GM23338 (cell line): ENCODE data around the gene RBM19. TPM values are rescaled to one million over a fixed set of nuclear protein-coding genes. Genes with fewer than 3 reads are reported as not detected.

Experiments
- ATAC-seq: fragments of 200-7000 bp; cut with Tn5 transposase; 3 replicates; pipeline ENCODE4 v1.9.1; 2020
- DNase-seq: peaks from one replicate; pipeline ENCODE4 v3.0.0-alpha.2; 2015; ENCODE audit warnings: low spot score
- H2AFZ ChIP-seq: fragments of 200-600 bp; sonication (generic); 2 replicates; pipeline ENCODE4 v1.8.0; 2016; ENCODE audit warnings: antibody characterized with exemption, mild to moderate bottlenecking, moderate library complexity
- H3F3A ChIP-seq: fragments of 200-600 bp; sonication (generic); replicated peaks from 2 replicates; pipeline ENCODE4 v1.8.0; 2017; ENCODE audit warnings: antibody characterized with exemption, mixed run types, low read depth
- H3K27ac ChIP-seq: fragments of 200-600 bp; sonication (generic); 2 replicates; pipeline ENCODE4 v1.6.1; 2016; ENCODE audit warnings: low read depth
- H3K27me3 ChIP-seq: fragments of 200-600 bp; sonication (generic); 2 replicates; pipeline ENCODE4 v1.8.0; 2016; ENCODE audit warnings: mild to moderate bottlenecking, mixed run types, moderate library complexity; ENCODE audit not compliant: insufficient read depth
- H3K36me3 ChIP-seq: fragments of 200-600 bp; sonication (generic); 2 replicates; pipeline ENCODE4 v1.8.0; 2016; ENCODE audit warnings: mild to moderate bottlenecking; ENCODE audit not compliant: insufficient read depth
- H3K4me1 ChIP-seq: fragments of 200-600 bp; sonication (generic); 2 replicates; pipeline ENCODE4 v1.8.0; 2016; ENCODE audit warnings: mild to moderate bottlenecking, moderate library complexity; ENCODE audit not compliant: insufficient read depth
- H3K4me2 ChIP-seq: fragments of 200-600 bp; sonication (generic); 2 replicates; pipeline ENCODE4 v1.7.1; 2017; ENCODE audit warnings: mixed run types
- H3K4me3 ChIP-seq: fragments of 200-600 bp; sonication (generic); 2 replicates; pipeline ENCODE4 v1.6.1; 2016; ENCODE audit warnings: mixed run types
- H3K79me2 ChIP-seq: fragments of 200-600 bp; sonication (generic); replicated peaks from 2 replicates; pipeline ENCODE4 v1.8.0; 2017; ENCODE audit warnings: mild to moderate bottlenecking; ENCODE audit not compliant: insufficient read depth
- H3K9me2 ChIP-seq: fragments of 200-600 bp; sonication (generic); 2 replicates; pipeline ENCODE4 v1.8.0; 2017; ENCODE audit not compliant: insufficient read depth
- H4K20me1 ChIP-seq: fragments of 200-600 bp; sonication (generic); replicated peaks from 2 replicates; pipeline ENCODE4 v1.8.0; 2017; ENCODE audit warnings: mild to moderate bottlenecking; ENCODE audit not compliant: insufficient read depth
- H3K27ac Mint-ChIP-seq: 2 replicates; pipeline ENCODE4 v1.8.0; 2020; ENCODE audit warnings: inconsistent platforms, mild to moderate bottlenecking, moderate library complexity, mixed read lengths
- H3K27me3 Mint-ChIP-seq: 3 replicates; pipeline ENCODE4 v1.8.0; 2022; ENCODE audit warnings: low read depth, mild to moderate bottlenecking, moderate library complexity, mixed read lengths, inconsistent platforms; ENCODE audit not compliant: insufficient read depth, poor library complexity
- H3K36me3 Mint-ChIP-seq: 3 replicates; pipeline ENCODE4 v1.8.0; 2021; ENCODE audit warnings: low read depth, mild to moderate bottlenecking, inconsistent platforms, moderate library complexity, mixed read lengths
- H3K4me1 Mint-ChIP-seq: 3 replicates; pipeline ENCODE4 v1.8.0; 2020; ENCODE audit warnings: mild to moderate bottlenecking, inconsistent platforms, mixed read lengths
- H3K4me3 Mint-ChIP-seq: 3 replicates; pipeline ENCODE4 v1.8.0; 2021; ENCODE audit warnings: moderate library complexity, mild to moderate bottlenecking, inconsistent platforms, mixed read lengths
- H3K9me3 Mint-ChIP-seq: 3 replicates; pipeline ENCODE4 v1.8.0; 2020; ENCODE audit warnings: moderate library complexity, mild to moderate bottlenecking, inconsistent platforms, mixed read lengths
- CREB1 ChIP-seq: fragments of 250-450 bp; sonication (Bioruptor Pico); IDR thresholded peaks from 2 replicates; pipeline ENCODE4 v1.5.0; 2020; ENCODE audit warnings: low read depth, mild to moderate bottlenecking, moderate library complexity
- CTCF ChIP-seq, 2 experiments: fragments of 200-600 bp in 1 of 2; sonication (generic) in 1 of 2; conservative IDR thresholded peaks; 2 replicates each; pipeline versions ENCODE4 v1.5.1 to v1.6.1; 2016 to 2017; ENCODE audit warnings: antibody characterized with exemption in 2 of 2, low read depth in 2 of 2, mild to moderate bottlenecking in 2 of 2, moderate library complexity in 1 of 2
- ETS1 ChIP-seq: IDR thresholded peaks from 2 replicates; pipeline ENCODE4 v1.6.1; 2016; ENCODE audit warnings: antibody characterized with exemption
- EZH2 ChIP-seq: fragments of 200-600 bp; sonication (generic); IDR thresholded peaks from one replicate; pipeline ENCODE4 v1.8.0; 2017; ENCODE audit warnings: antibody characterized with exemption, mild to moderate bottlenecking, low read depth; ENCODE audit not compliant: unreplicated experiment
- EZH2phosphoT487 ChIP-seq: fragments of 200-600 bp; sonication (generic); IDR thresholded peaks from one replicate; pipeline ENCODE4 v1.8.1; 2018; ENCODE audit warnings: antibody characterized with exemption; ENCODE audit not compliant: unreplicated experiment
- JUNB ChIP-seq: IDR thresholded peaks from one replicate; pipeline ENCODE4 v1.6.1; 2016; ENCODE audit warnings: antibody characterized with exemption; ENCODE audit not compliant: unreplicated experiment
- NANOG ChIP-seq: IDR thresholded peaks from 2 replicates; pipeline ENCODE4 v1.6.1; 2016; ENCODE audit warnings: antibody characterized with exemption, borderline replicate concordance
- POLR2AphosphoS5 ChIP-seq: IDR thresholded peaks from 2 replicates; pipeline ENCODE4 v1.6.1; 2016; ENCODE audit warnings: antibody characterized with exemption, low read depth
- REST ChIP-seq: IDR thresholded peaks from one replicate; pipeline ENCODE4 v1.6.1; 2018; ENCODE audit warnings: antibody characterized with exemption; ENCODE audit not compliant: unreplicated experiment
- STAT1 ChIP-seq: IDR thresholded peaks from one replicate; pipeline ENCODE4 v1.6.1; 2016; ENCODE audit warnings: antibody characterized with exemption; ENCODE audit not compliant: unreplicated experiment
- ZNF114 ChIP-seq: fragments of 250-450 bp; sonication (Bioruptor Pico); IDR thresholded peaks from 2 replicates; pipeline ENCODE4 v1.5.0; 2020; ENCODE audit warnings: mild to moderate bottlenecking, moderate library complexity
- ZNF331 ChIP-seq: fragments of 250-450 bp; sonication (Bioruptor Pico); IDR thresholded peaks from 2 replicates; pipeline ENCODE4 v1.5.0; 2020; ENCODE audit warnings: low read depth, mild to moderate bottlenecking, moderate library complexity
- ZNF462 ChIP-seq: fragments of 250-450 bp; sonication (Bioruptor Pico); IDR thresholded peaks from 2 replicates; pipeline ENCODE4 v1.5.0; 2020; ENCODE audit warnings: mild to moderate bottlenecking, moderate library complexity
- polyA plus RNA-seq: library from polyadenylated mRNA; unstranded; fragments of >200 nt; fragmentation: Nextera tagmentation; extraction: Ambion mirVana; gene quantifications from 2 replicates; pipeline ENCODE4 v1.2.1, GENCODE V29; 2016
- total RNA-seq: library from RNA; depleted of rRNA; stranded (reverse); fragments of >200 nt; shearing (Covaris generic); gene quantifications from 2 replicates; pipeline ENCODE4 v1.2.3, GENCODE V29; 2014

RBM19 gene
- total and polyA plus RNA-seq, 2 experiments from 2014 or later, result 43.4 to 56.7 TPM

GRCh38 chr12:113792450-113792849 is 173.7 kb downstream of the RBM19 start:
- Mint-ChIP-seq H3K27ac (no peak overlapping the region), H3K4me1 (peaks cover 3% of the 10 kb centered on the region; the same call in 2 of the 3 replicates), H3K36me3 (no peaks in the 10 kb centered on the region), H3K4me3 (no peak overlapping the region), H3K9me3 (peaks cover 3% of the 10 kb centered on the region; the same call in 2 of the 3 replicates), H3K27me3 (peaks cover 6% of the 10 kb centered on the region)
- Histone ChIP-seq H3K36me3 (no peaks in the 10 kb centered on the region), H2AFZ (no peak overlapping the region), H3K4me3 (no peak overlapping the region), H4K20me1 (no peaks in the 10 kb centered on the region), H3K4me2 (no peak overlapping the region), H3K79me2 (no peaks in the 10 kb centered on the region), H3K27me3 (no peaks in the 10 kb centered on the region; the same call in 1 of the 2 replicates), H3K4me1 (no peaks in the 10 kb centered on the region), H3K27ac (no peak overlapping the region), H3K9me2 (no peaks in the 10 kb centered on the region), H3F3A (no peaks in the 10 kb centered on the region)
- no peak for DNase-seq
- ATAC-seq, result no peak
- no peak for TF ChIP-seq NANOG
- TF ChIP-seq ZNF114 (CRISPR knock-in tag), result no peak
- TF ChIP-seq ETS1, result no peak
- TF ChIP-seq ZNF462 (CRISPR knock-in tag), result no peak
- no peak for TF ChIP-seq REST
- no peak for TF ChIP-seq JUNB
- TF ChIP-seq ZNF331 (CRISPR knock-in tag), result no peak
- no peak for TF ChIP-seq EZH2
- TF ChIP-seq POLR2AphosphoS5, result no peak
- TF ChIP-seq CREB1, result no peak
- TF ChIP-seq CTCF (conservative IDR thresholded peaks at IDR 0.05; ENCODE audit: low read depth in 2 of 2), result no peak; a peak in 1 of 4 replicates
- TF ChIP-seq EZH2phosphoT487, result no peak
- no peak for TF ChIP-seq STAT1
